Activated T-cell treated with anti-CD3 and anti-CD28 coated beads, Interleukin-2, amount 50 U/mL, for 1 hour (primary cell): ENCODE measurements around the gene IFNB1.

ENCODE experiments used
- DNase-seq: peaks from one replicate; pipeline ENCODE4 v3.0.0-alpha.2; 2020

The IFNB1 gene

DNA sequence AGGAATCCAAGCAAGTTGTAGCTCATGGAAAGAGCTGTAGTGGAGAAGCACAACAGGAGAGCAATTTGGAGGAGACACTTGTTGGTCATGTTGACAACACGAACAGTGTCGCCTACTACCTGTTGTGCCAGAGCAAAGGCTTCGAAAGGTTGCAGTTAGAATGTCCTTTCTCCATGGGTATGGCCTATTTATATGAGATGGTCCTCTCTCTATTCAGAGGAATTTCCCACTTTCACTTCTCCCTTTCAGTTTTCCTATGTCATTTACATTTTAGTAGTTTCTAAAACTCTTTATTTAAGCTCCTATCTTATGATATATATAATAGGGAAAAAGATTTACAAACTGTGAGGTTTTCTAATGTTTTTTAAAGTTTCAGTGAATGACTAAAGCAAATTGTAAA, at the start of gene IFNB1:
Gene IFNB1 (minus strand): TSS at position 162 of the 400 bp plus-strand sequence. CDS start 73 bp downstream, at position 89.
- DNase-seq = no peak

- no peak for DNase-seq
Observed at GRCh38 chr9:21121595-21122251, 44.0 kb upstream of the IFNB1 start.

GRCh38 chr9:21121079-21121478, 43.3 kb upstream of the IFNB1 start:
- DNase-seq = no peak

GRCh38 chr9:21119093-21119770, 41.5 kb upstream of the IFNB1 start:
- no peak for DNase-seq

GRCh38 chr9:21114311-21114710, 36.6 kb upstream of the IFNB1 start:
- DNase-seq = no peak

- DNase-seq = no peak
Observed at GRCh38 chr9:21110708-21111576, 33.2 kb upstream of the IFNB1 start.

GRCh38 chr9:21104787-21105186, 27.0 kb upstream of the IFNB1 start:
- DNase-seq = no peak

DNA sequence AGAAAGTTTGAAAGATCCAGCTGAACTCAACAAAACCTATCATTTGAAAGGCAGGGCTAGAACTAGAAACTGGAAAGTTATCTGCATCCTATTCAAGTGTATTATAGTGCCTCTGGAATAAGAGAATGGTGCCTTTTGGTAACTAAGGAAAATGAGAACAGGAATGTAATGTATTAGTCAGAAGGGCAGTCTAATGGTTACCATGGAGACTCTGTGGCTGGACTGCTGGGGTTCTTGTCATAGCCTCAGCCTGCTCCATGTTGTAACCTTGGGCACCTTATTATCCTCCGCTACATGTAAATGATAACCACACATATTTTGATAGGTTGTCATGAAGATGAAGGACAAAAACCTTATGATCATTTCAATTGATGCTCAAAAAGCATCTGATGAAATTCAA, 24.6 kb upstream of the IFNB1 start:
- DNase-seq = no peak

- no peak for DNase-seq
Observed at GRCh38 chr9:21097817-21098216, 20.1 kb upstream of the IFNB1 start.

DNA sequence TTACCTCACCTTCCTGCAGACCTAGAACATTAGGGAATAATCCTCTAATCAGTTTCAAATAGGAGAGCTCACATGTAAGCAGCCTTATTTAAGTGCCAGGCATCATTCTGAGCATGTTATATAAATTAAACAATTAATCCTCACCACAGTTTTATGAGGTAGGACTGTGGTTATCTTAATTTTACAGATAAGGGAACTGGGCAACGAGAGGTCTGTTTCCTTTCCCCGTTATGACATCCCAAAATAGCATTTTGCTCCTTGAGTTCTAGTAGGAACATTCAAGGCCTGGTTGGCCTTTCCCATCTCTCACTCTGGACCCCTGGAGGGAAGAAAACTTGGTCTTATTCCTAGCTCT, 19.1 kb upstream of the IFNB1 start:
- DNase-seq = no peak

- no peak for DNase-seq
Observed at GRCh38 chr9:21096172-21096900, 18.6 kb upstream of the IFNB1 start.

- DNase-seq = no peak
Observed at GRCh38 chr9:21095561-21095960, 17.8 kb upstream of the IFNB1 start.

DNA sequence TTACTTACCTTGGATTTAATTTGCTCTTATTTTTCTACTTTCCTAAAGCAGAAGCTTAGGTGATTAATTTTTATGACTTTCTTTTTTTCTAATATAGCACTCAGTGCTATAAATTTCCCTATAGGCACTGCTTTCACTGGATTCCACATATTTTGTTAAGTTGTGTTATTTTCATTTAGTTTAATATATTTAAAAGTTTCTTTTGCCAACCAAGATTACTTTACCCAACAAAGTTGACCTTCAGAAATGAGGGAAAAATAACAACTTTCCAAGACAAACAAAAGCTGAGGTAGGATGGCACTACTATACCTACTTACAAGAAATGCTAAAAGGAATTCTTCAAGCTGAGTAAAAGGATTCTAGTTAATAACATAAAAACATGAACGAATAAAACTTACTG, 8.8 kb upstream of the IFNB1 start:
- DNase-seq = no peak

- no peak for DNase-seq
Observed at GRCh38 chr9:21085005-21085404, 7.3 kb upstream of the IFNB1 start.

DNA sequence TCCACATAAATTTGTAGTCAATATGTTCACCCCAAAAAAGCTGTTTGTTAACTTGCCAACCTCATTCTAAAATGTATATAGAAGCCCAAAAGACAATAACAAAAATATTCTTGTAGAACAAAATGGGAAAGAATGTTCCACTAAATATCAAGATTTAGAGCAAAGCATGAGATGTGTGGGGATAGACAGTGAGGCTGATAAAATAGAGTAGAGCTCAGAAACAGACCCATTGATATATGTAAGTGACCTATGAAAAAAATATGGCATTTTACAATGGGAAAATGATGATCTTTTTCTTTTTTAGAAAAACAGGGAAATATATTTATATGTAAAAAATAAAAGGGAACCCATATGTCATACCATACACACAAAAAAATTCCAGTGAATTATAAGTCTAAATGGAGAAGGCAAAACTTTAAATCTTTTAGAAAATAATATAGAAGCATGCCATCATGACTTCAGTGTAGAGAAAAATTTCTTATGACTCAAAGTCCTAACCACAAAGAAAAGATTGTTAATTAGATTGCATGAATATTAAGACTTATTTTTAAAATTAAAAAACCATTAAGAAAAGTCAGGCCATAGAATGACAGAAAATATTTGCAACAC, 6.6 kb upstream of the IFNB1 start:
- DNase-seq = no peak

DNA sequence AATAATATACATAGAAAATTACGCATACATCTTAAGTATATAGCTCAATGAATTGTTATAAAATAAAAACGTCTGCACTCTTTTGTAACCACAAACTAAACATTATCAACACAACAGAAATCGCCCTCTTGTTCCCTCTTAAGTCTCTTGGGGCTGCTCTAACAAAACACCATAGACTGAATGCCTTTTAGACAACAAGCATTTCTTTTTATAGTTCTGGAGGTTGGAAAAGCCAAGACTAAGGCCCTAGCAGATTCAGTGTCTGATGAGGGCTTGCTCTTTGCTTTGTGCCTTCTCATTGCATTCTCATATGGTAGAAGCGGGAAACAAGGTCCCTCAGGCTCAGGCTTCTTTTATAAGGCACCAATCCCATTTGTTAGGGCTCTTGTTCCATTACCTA, 4.9 kb upstream of the IFNB1 start:
- DNase-seq = no peak

GRCh38 chr9:21081999-21082398, 4.3 kb upstream of the IFNB1 start:
- no peak for DNase-seq

- DNase-seq = no peak
Observed at GRCh38 chr9:21081451-21081850, 3.7 kb upstream of the IFNB1 start.

DNA sequence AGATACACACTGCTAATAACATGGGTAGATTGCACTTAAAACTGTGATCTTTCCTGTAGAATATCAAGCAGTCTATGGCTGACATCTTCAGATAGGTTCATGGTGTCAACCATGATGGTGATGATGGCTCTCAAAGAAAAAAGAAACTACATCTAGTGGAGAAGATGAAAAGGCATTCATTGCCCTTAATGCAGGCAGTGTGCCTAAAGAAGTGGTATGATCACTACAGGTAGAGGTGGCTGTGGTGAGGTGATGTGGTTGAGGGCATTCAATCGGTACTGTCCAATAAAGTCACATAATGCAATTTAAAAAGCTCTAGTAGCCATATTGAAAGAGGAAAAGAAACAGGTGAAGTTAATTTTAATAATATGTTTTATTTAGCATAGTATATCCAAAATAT, 3.1 kb upstream of the IFNB1 start:
- DNase-seq = no peak

- no peak for DNase-seq
Observed at GRCh38 chr9:21078702-21079101, 960 bp upstream of the IFNB1 start.

- DNase-seq = no peak
Observed at GRCh38 chr9:21075484-21075883, 2.3 kb downstream of the IFNB1 start.

GRCh38 chr9:21070906-21071305, 6.8 kb downstream of the IFNB1 start:
- DNase-seq = no peak

DNA sequence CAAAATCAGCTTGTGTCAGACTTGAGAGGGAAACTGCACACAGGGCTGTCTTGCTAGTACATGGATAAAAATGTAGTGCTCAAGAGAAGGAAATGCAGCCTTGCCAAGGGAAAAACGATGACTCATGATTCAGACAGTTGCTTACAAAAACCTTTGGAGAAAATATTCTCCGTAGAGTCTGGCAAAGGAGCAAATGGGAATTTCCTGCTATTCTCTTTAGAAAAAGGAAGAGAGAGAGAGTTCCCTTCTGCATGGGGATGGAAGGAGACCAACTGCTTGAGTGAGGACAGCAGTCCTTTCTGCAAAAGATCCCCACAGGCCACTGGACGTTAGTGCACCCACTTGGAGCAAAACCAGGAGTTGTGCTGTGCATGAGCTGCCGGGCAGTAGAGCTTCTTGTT, 7.6 kb downstream of the IFNB1 start:
- DNase-seq = no peak
